ENCODE data around the gene CRABP2.

Gene CRABP2

GRCh38 chr1:156667968-156668709, 37.2 kb downstream of the CRABP2 start:
- DNase-seq: no peak

DNA sequence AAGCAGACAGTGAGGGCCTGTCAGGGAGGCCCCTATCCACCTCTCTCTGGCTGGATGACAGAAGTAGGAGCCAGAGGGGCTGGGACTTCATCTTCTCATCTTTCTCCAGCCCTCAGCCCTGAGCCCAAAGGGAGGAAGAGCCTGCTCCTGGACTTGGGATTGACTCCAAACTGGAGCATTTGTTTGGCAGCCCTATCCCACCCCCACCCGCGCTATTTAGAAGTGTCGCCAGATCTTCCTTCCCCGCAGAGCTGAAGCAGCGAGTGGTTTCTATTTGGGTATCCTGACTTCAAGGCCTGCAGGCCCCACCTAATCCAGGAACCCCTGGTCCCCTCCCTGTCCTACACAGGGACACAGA, 37.8 kb downstream of the CRABP2 start:
- DNase-seq: no peak

DNA sequence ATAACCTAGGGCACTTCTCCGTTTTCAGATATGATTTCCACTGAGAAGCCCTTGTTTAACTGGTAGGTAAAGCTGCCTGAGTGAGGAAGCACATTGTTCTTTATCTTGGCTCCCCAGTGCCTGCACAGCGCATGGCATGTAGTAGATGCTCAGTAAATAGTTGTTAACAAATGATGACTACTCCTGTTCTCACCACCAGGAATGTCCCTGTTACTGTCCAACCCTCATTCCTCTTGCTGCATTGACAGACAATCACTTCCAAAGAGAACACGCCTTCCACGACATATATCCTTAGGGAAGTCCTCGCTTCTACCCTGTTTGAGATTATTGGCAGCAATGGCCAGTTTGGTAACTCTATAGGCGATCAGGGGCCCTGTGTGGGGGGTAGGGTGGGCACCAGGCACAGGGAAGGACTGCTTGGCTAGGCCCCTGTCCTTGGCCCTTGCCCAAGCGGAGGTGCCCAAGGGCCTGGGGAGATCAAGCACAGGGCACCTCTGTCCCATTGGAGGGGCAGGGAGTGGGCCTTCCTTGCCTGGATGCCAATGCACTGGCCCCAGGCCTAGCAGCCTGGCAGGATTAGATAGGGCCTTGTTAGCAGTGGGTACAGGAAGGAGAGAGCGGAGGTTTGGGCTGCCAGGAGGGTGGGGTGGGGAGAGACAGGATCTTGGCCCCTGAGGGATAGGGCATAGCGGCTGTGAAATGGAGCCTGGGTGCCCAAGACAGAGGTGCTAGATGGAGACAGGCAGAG, 38.3 kb downstream of the CRABP2 start:
- no peak for DNase-seq

- DNase-seq: no peak
Observed at GRCh38 chr1:156665539-156665938, 39.8 kb downstream of the CRABP2 start.

GRCh38 chr1:156664767-156665411, 40.5 kb downstream of the CRABP2 start:
- no peak for DNase-seq

GRCh38 chr1:156664046-156664766, 41.2 kb downstream of the CRABP2 start:
- no peak for DNase-seq

- DNase-seq: no peak
Observed at GRCh38 chr1:156663178-156663577, 42.2 kb downstream of the CRABP2 start.

- no peak for DNase-seq
Observed at GRCh38 chr1:156662800-156663055, 42.7 kb downstream of the CRABP2 start.

DNA sequence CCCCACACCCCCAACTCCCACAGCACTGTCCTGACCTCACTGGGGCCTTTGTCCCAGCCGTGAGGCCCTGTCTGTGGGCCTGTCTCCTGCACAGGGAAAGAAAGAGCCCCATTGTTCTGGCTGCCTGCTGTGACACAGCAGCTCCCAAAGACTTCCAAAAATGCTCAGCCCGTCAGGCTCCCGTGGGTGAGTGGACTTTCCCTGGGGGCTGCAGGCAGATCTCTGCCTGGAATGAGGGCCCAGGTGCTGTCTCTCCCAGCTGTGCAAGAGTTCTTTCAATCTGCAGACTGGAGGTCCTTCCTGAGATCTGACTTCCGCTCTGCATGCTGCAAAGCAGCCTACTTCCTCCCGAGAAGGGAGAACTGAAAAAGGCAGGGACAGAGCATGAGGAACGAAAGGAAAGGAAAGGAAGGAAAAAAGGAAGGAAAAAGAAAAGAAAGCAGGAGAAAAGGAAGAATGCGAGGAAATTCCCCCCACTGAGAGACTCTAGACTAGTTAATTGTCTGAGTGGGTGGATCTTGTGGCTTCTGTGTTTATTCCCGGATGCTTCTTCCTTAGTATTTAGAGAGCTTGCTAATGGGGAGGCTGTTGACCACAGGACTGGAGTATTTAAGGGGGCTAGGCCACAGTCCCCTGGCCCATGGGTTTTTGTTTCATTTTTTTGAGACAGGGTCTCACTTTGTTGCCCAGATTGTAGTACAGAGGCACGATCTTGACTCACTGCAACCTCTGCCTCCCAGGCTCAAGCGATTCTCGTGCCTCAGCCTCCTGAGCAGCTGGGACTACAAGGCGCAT, 43.2 kb downstream of the CRABP2 start:
- DNase-seq: no peak

GRCh38 chr1:156660752-156661112, 44.7 kb downstream of the CRABP2 start:
- no peak for DNase-seq

- DNase-seq: peak; percentile 84
Observed at GRCh38 chr1:156659988-156660751, 45.2 kb downstream of the CRABP2 start.

DNA sequence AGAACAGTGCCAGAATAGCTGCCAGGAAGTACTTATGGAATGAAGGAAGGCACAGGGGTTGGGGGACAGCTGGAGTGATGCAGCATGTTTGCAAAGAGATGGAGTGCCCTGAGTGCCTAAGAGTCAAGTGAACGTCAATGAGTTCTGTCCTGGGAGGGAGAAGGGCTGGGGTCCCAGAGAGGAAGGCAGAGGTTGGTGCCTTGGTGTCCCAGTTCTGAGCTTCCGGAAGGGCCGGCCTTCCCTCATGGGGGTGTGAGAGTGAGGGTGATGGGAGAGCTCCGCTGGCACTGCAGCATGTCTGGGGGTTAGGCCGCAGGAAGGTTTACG, 45.8 kb downstream of the CRABP2 start:
- DNase-seq: no peak

- no peak for DNase-seq
Observed at GRCh38 chr1:156658945-156659574, 46.3 kb downstream of the CRABP2 start.

DNA sequence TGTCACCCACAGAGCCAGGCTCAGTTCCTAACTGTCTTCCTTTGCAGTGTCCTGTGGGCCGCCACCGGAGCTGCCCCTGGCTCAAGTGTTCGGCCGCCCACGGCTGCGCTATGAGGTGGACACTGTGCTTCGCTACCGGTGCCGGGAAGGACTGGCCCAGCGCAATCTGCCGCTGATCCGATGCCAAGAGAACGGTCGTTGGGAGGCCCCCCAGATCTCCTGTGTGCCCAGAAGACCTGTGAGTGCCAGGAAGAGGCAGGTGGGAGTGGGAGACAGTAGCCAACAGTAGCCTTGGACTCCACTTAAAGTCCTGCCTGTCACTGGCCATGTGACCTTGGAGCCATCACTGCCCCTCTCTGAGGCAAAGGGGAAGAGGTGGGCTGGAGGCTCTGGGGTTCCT, 46.9 kb downstream of the CRABP2 start:
- no peak for DNase-seq

GRCh38 chr1:156657741-156658319, 47.6 kb downstream of the CRABP2 start:
- DNase-seq: no peak

DNA sequence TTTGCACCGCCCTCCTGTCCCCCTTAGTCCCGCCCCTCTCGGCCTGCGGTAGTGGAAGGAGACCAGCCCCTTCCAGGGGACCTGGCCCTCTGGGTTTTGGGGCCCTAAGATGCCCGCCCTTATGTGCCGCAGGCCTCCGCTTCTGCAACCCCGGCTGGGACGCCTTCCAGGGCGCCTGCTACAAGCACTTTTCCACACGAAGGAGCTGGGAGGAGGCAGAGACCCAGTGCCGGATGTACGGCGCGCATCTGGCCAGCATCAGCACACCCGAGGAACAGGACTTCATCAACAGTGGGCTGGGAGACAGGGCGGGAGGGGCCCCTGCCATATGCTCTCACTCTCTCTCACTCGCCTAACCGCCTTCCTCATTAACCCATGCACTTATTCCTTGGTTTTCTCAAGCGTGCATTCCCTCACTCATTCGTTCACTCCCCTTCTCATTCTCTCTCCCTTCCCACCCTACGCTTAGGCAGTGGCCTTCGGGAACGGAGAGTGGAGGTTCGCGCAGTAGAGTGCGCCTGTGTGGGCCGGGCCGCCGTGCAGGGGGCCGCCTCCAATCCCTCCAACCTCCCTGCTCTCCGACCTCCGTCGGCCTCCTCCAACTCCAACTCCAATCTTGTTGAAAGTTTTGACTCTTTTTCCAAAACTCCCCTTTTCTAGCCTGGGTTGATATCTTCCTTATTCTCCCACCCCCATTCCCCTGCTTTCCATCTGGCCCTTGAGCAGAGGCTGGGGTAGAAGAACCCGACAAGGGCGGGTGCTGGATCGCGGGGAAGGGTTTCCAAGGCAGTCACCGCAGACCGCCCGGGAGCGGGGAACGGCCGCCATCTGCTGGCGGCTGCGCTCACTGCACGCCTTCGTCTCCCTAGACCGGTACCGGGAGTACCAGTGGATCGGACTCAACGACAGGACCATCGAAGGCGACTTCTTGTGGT, 48.3 kb downstream of the CRABP2 start:
- DNase-seq: peak; percentile 67

DNA sequence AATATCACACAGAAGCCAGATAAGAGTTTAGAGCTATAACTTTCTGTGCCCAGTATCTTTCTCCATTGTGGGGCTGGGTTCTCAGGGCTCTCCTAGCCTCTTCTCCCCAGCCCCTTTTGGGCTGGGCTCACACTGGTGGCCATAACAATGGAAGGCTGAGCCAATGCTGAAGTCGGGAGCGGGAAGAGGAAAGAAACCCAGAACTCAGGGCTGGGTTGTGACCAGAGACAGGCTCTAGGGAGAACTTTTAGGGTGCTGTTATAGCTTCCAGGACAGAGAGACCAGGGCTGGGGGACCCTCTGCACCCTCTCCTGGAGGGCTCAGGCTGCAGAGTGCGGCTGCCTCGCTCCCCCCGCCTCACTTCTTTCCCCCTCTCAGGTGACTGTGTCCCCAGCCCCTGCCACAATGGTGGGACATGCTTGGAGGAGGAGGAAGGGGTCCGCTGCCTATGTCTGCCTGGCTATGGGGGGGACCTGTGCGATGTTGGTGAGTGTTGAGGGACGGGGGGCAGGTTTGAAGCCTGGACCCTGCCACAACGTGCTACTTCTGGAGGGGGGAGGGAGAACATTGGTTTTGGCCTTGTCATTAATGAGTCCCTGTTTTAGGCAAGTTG, 49.4 kb downstream of the CRABP2 start:
- DNase-seq: no peak

- DNase-seq: no peak
Observed at GRCh38 chr1:156655151-156655903, 50.1 kb downstream of the CRABP2 start.

- DNase-seq: no peak
Observed at GRCh38 chr1:156654700-156655099, 50.7 kb downstream of the CRABP2 start.

Data from stimulated activated naive CD4-positive, alpha-beta T cell treated with Interleukin-2 at 50 U/mL for 16 hours (primary cell).